HG02763 (cell line): ENCODE data around the gene CARTPT.
A peak's percentile ranks its signal among the peaks of the same experiment; 100 is the strongest.

ENCODE experiments used
- ATAC-seq: cut with Tn5 transposase; IDR thresholded peaks from one replicate; pipeline ENCODE4 v1.9.1; 2021; ENCODE audit warnings: mild to moderate bottlenecking, moderate library complexity; ENCODE audit not compliant: unreplicated experiment

CARTPT gene

GRCh38 chr5:71737931-71738539 is 19.0 kb downstream of the CARTPT start:
- no peak for ATAC-seq

- no peak for ATAC-seq
Observed at GRCh38 chr5:71738662-71739361, 19.7 kb downstream of the CARTPT start.

- peak; percentile 94 for ATAC-seq
Observed at GRCh38 chr5:71740015-71740753, 21.1 kb downstream of the CARTPT start.

GRCh38 chr5:71743155-71743554 is 24.1 kb downstream of the CARTPT start:
- no peak for ATAC-seq

- ATAC-seq = no peak
Observed at GRCh38 chr5:71744009-71744790, 25.1 kb downstream of the CARTPT start.

- ATAC-seq = no peak
Observed at GRCh38 chr5:71747182-71747581, 28.1 kb downstream of the CARTPT start.

- ATAC-seq = no peak
Observed at GRCh38 chr5:71748360-71748759, 29.3 kb downstream of the CARTPT start.

GRCh38 chr5:71751422-71751821 is 32.3 kb downstream of the CARTPT start:
- no peak for ATAC-seq

GRCh38 chr5:71752441-71753190 is 33.5 kb downstream of the CARTPT start:
- ATAC-seq = no peak

GRCh38 chr5:71757590-71758543 is 38.8 kb downstream of the CARTPT start:
- ATAC-seq = no peak

GRCh38 chr5:71762826-71763225 is 43.8 kb downstream of the CARTPT start:
- ATAC-seq = no peak

- ATAC-seq = no peak
Observed at GRCh38 chr5:71767661-71768060, 48.6 kb downstream of the CARTPT start.

GRCh38 chr5:71769287-71769686 is 50.2 kb downstream of the CARTPT start:
- no peak for ATAC-seq

- no peak for ATAC-seq
Observed at GRCh38 chr5:71770381-71770780, 51.3 kb downstream of the CARTPT start.
